ENCODE results near the gene EEIG2.

DNA sequence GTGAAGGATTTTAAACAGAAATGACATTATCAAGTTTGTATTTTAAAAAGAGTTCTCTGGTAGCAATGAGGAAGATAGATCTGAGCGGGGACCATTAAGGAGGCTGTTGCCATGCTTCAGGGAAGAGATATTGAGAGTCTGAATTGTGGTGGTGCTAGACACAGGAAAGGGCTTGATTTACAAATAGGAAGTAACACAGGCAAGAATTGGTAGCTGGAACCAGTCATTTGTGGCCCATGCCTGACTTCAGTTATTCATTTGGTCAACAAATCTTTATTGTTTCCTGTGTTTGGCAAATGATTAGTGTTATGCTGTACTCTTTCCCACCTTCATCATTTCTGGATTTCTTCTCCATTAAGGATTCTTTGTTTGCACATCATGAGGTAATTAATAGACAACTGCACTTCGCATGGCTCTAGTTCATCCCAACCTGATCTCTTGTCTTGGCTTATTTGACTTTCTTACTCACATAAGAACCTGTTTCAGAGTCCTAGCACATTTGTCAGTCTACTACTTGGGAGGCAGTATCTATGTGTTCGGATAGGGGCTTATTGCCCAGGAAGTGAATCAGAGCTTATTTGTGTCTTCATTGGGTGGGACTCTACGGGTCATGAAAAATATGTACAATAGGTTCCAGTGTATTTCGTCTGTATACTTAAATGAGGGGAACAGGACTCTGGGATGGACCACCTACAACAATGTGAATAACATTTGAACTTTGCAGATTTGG lies 32.3 kb downstream of the EEIG2 start:
- TF ChIP-seq, protein P1, sequence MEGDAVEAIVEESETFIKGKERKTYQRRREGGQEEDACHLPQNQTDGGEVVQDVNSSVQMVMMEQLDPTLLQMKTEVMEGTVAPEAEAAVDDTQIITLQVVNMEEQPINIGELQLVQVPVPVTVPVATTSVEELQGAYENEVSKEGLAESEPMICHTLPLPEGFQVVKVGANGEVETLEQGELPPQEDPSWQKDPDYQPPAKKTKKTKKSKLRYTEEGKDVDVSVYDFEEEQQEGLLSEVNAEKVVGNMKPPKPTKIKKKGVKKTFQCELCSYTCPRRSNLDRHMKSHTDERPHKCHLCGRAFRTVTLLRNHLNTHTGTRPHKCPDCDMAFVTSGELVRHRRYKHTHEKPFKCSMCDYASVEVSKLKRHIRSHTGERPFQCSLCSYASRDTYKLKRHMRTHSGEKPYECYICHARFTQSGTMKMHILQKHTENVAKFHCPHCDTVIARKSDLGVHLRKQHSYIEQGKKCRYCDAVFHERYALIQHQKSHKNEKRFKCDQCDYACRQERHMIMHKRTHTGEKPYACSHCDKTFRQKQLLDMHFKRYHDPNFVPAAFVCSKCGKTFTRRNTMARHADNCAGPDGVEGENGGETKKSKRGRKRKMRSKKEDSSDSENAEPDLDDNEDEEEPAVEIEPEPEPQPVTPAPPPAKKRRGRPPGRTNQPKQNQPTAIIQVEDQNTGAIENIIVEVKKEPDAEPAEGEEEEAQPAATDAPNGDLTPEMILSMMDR (IDR thresholded peaks at IDR 0.05; ENCODE audit: low read length), result no peak
- no peak for TF ChIP-seq EZH2 (IDR thresholded peaks at IDR 0.05; ENCODE audit: borderline replicate concordance, low read length)

All from OCI-LY1 (cell line).